ENCODE measurements around the gene NFATC2. TPM values are rescaled to one million over a fixed set of nuclear protein-coding genes. Genes with fewer than 3 reads are reported as not detected.

NFATC2 gene
- total RNA-seq, 1 experiment from 2014 or later = 5.0 TPM

- TF ChIP-seq FOSL1 (IDR thresholded peaks at IDR 0.05; ENCODE audit: low read depth) = peak; percentile 92
Observed at GRCh38 chr20:51533291-51534172, 9.0 kb downstream of the NFATC2 start (continued).

- H3K4me1 ChIP-seq (ENCODE audit: control insufficient read depth in 1 of 2, insufficient read depth in 2 of 2, low read length in 2 of 2) = peaks cover 38 to 53% of the 10 kb centered on the region in 2 experiments
- H3K79me2 ChIP-seq (ENCODE audit: insufficient read depth, low read length) = no peaks in the 10 kb centered on the region
- no peak for DNase-seq (ENCODE audit: low read depth, low spot score)
- TF ChIP-seq JUND (IDR thresholded peaks at IDR 0.05) (no peak), YY1 (IDR thresholded peaks at IDR 0.05; ENCODE audit: extremely low read depth, insufficient replicate concordance, low read depth, low read length) (no peak), CTCF (IDR thresholded peaks at IDR 0.05 in 2 of 3, conservative IDR thresholded peaks at IDR 0.05 in 1 of 3; ENCODE audit: borderline replicate concordance in 1 of 3, insufficient read depth in 1 of 3, low read depth in 2 of 3, low read length in 2 of 3) (no peak)
- ChIA-PET POLR2A (no interaction called here), CTCF (no interaction called here), RAD21 (ENCODE audit: low non-redundant PET in 1 of 2, low total read pairs in 2 of 2, uncharacterized antibody in 2 of 2, unreplicated experiment in 2 of 2) (no interaction called here)
- H2AFZ ChIP-seq (ENCODE audit: low read depth, low read length, poor library complexity, severe bottlenecking) = peak overlapping the region; percentile 26
- peak overlapping the region; percentile 52 for H3K9ac ChIP-seq (ENCODE audit: low read length)
- no peaks in the 10 kb centered on the region for H3K27me3 ChIP-seq (ENCODE audit: insufficient read depth, low read length)
- no peaks in the 10 kb centered on the region for H3K9me3 ChIP-seq (ENCODE audit: control insufficient read depth in 1 of 2, insufficient read depth in 1 of 2, low read depth in 1 of 2, low read length in 2 of 2)
- H3K4me3 ChIP-seq (replicated peaks in 1 of 2; ENCODE audit: low read depth in 1 of 2, low read length in 2 of 2) = peak overlapping the region; percentile 10 to 45
- ATAC-seq = peak; percentile 49
- no peaks in the 10 kb centered on the region for H3K36me3 ChIP-seq (ENCODE audit: control insufficient read depth in 1 of 2, insufficient read depth in 2 of 2, low read length in 2 of 2)
- intact Hi-C loops (cut with micrococcal nuclease) = loop anchor here (5.0 kb wide), 1 partner anchor 145 kb away; no protein-coding TSS in a partner anchor
- H3K4me2 ChIP-seq (ENCODE audit: low read length) = peak overlapping the region; percentile 73
- H4K20me1 ChIP-seq (ENCODE audit: insufficient read depth) = no peaks in the 10 kb centered on the region
- no TSS peak for BruUV-seq (replicated peaks)
- H3K9me2 ChIP-seq (ENCODE audit: insufficient read depth) = no peaks in the 10 kb centered on the region
- peak overlapping the region; percentile 71 for H3K27ac ChIP-seq (ENCODE audit: low read depth, low read length)
Observed at GRCh38 chr20:51532577-51533191, 9.8 kb downstream of the NFATC2 start.

Measured in HCT116 (cell line).